Measurements from ENCODE around the gene UBE2B.
A peak's percentile ranks its signal among the peaks of the same experiment; 100 is the strongest.

Gene UBE2B

DNA sequence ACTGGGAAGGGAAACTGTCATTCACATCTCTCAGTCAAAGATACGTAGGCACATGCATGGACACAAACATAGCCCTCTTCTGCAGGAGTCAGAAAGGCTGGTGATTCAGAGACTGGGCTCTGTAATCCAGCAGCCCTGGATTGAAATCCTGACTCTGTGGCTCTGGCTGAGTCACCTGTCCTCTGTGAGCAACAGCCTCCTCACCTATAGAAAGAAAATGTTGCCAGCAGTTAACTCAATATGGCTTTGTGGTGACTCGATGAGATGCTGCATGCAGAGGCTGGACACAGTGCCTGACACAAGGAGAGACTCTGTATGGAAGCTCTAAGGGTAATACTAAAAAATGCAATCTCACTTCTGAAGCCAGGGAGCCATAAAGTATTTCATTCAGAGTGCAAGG, 64.2 kb downstream of the UBE2B start:
- peak; percentile 90 for DNase-seq (ENCODE audit: low read depth)
- TF ChIP-seq, protein P1, sequence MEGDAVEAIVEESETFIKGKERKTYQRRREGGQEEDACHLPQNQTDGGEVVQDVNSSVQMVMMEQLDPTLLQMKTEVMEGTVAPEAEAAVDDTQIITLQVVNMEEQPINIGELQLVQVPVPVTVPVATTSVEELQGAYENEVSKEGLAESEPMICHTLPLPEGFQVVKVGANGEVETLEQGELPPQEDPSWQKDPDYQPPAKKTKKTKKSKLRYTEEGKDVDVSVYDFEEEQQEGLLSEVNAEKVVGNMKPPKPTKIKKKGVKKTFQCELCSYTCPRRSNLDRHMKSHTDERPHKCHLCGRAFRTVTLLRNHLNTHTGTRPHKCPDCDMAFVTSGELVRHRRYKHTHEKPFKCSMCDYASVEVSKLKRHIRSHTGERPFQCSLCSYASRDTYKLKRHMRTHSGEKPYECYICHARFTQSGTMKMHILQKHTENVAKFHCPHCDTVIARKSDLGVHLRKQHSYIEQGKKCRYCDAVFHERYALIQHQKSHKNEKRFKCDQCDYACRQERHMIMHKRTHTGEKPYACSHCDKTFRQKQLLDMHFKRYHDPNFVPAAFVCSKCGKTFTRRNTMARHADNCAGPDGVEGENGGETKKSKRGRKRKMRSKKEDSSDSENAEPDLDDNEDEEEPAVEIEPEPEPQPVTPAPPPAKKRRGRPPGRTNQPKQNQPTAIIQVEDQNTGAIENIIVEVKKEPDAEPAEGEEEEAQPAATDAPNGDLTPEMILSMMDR (conservative IDR thresholded peaks at IDR 0.05; ENCODE audit: control insufficient read depth, insufficient read depth, low read depth, low read length): no peak
- H3K4me3 ChIP-seq (ENCODE audit: control insufficient read depth, low read depth, low read length): no peak overlapping the region

DNA sequence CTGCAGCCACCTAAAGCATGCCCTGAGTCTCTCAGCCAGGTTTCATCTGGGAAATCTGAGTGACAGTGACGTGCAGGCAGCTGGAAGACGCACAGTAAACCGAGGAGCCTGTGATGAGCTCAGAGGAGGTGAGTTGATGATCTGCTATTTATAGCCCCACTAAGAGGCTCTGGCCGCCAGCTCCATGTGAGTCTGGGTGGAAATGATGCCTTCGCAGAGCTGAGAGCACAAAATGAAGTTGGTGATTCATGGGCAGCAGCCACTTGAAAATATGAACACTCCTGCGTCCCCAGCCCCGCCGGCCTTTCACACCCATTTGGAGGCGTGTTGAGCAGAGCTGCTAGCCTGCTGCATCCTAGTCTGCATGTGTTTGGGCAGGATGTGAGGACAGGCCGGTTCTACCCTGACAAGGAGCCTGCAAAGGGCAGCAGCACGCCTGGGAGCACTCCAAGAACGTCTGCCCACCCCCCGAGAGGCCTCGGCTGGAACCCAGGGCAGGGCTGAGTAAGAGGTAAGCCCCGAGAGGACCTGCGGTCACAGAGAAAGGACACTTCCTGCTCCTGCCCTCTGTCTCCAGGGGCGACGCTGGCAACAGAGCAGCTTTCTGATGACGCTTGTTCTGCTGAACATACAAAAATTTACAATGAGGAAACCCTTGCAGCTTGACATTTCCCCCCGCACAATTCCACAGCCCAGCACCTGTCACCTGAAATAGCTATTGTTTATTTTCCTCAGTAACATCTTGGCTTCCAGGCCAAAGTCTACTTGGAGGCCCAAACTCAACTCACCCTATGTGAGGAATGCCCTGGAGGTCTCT, 65.4 kb downstream of the UBE2B start:
- DNase-seq (ENCODE audit: low read depth): peak; percentile 96
- TF ChIP-seq, protein P1 (conservative IDR thresholded peaks at IDR 0.05; ENCODE audit: control insufficient read depth, insufficient read depth, low read depth, low read length): no peak
- H3K4me3 ChIP-seq (ENCODE audit: control insufficient read depth, low read depth, low read length): no peak overlapping the region

DNA sequence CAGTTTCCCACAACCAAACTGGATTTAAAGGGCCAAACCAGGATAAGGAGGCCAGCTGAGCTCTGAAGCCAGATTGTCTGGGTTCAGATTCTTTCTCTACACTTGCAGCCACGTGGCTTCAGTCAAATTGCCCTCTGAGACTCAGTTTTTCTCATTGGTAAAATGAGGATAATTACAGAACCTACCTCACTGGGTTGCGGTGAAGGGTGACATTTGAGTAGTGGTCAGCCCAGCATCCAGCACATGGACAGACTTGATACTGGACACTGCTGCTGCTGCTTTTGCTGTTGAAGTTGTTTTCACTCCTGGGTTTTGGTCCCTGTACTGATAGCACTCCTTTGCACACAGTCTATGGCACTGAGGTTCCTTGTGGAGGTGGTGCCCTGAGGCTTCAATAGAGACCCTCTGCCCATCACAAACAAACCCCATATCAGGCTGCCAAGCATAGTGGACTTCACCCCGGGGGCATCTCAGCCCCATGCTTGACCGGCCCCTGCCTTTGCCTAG, 66.0 kb downstream of the UBE2B start:
- no peak overlapping the region for H3K4me3 ChIP-seq (ENCODE audit: control insufficient read depth, low read depth, low read length)
- no peak for DNase-seq (ENCODE audit: low read depth)
- TF ChIP-seq, protein P1 (conservative IDR thresholded peaks at IDR 0.05; ENCODE audit: control insufficient read depth, insufficient read depth, low read depth, low read length): no peak

DNA sequence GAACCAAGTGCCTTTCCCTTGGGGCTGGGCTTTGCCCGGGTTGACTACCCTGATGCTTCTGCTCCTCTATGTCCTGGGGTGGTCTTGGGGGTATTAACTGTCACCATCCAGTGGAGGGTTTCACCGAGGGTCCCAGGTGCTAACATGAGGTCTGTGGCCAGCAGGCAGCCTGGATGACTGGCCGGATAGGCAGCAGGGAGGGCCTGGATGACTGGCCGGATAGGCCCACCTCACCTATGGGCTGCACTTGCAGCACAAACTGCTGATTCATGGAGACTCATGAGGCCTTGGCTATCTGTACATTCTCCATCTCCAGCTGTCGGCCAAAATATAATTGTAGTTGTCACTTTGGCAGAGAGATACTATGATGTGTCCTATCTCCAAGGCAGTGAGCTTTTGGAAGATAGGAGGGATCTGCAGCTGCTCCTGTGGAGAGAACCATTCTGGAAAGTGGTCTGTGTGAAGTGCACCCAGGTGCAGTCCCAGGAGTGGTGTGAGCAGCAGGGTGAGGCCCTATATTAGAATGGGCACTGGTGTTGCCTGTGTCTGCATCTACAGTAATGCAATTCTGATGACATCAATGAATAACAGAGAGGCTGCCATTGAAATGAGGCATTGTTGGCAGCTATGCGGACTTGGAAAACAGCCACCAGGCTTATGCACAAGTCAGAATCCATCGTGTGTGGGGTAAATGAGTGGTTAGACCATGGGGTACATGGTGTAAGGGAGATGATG, 66.6 kb downstream of the UBE2B start:
- DNase-seq (ENCODE audit: low read depth): peak; percentile 95

DNA sequence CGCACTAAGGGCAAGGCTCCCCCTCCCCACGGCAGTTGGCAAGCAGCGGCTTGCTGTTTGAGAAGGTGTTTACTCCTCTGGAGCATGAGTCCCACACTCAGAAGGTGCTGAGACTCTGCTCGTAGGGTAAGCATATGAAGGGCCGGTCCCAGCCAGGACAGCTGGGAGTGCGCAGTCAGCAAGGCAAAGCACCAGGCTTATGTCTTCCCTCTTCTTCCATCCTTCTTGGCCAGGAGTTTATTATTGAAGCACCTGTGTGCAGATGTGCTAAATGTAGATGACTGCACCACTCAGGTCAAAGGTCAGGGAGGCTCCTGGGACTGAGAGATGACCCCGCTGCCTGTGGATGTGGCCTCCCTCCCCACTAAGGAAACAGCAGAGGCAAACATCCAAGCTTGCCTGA, 67.4 kb downstream of the UBE2B start:
- no peak overlapping the region for H3K4me3 ChIP-seq (ENCODE audit: control insufficient read depth, low read depth, low read length)
- no peak for DNase-seq (ENCODE audit: low read depth)
- TF ChIP-seq, protein P1 (conservative IDR thresholded peaks at IDR 0.05; ENCODE audit: control insufficient read depth, insufficient read depth, low read depth, low read length): no peak

More for the DNA sequence above, 66.6 kb downstream of the UBE2B start:
- TF ChIP-seq, protein P1 (conservative IDR thresholded peaks at IDR 0.05; ENCODE audit: control insufficient read depth, insufficient read depth, low read depth, low read length): no peak
- H3K4me3 ChIP-seq (ENCODE audit: control insufficient read depth, low read depth, low read length): no peak overlapping the region

DNA sequence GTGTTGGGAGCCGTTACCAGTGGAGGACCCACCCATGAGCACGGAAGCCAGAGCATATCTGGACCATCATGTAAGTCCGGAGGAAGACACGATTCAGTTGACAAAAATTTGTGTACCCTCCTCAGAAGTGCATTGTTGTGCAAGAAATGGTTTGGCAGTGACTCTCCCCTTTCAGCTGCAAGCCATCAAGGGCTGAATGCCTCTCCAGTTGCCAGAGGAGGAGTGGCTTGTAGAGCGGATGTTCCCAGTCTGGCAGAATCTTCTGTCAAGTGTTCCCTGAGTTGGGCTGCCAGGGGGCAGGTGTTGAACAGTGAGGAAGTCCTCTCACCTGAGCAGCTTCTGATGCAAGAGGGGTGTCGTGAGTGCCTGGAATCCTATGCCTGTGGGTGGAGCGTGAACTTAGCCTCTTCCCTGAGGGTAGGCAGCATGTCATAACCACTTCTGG, 67.9 kb downstream of the UBE2B start:
- TF ChIP-seq, protein P1 (conservative IDR thresholded peaks at IDR 0.05; ENCODE audit: control insufficient read depth, insufficient read depth, low read depth, low read length): no peak
- no peak overlapping the region for H3K4me3 ChIP-seq (ENCODE audit: control insufficient read depth, low read depth, low read length)
- peak; percentile 98 for DNase-seq (ENCODE audit: low read depth)
